ENCODE results near the gene NUDT22. TPM values are rescaled to one million over a fixed set of nuclear protein-coding genes. Genes with fewer than 3 reads are reported as not detected.
A peak's percentile ranks its signal among the peaks of the same experiment; 100 is the strongest.

NUDT22 gene
- total RNA-seq, 1 donor from 2014 or later = 158 TPM

GRCh38 chr11:64224891-64225607 is 1.0 kb upstream of the NUDT22 start:
- H3K4me3 ChIP-seq = peak overlapping the region; percentile 61 to 77
- peak in 1 of 2 donors; percentile 63 for DNase-seq (ENCODE audit: low spot score in 2 of 2)
- peaks cover 7 to 32% of the 10 kb centered on the region in 2 donors for H3K4me1 ChIP-seq
- no peaks in the 10 kb centered on the region for H3K27me3 ChIP-seq
- H3K36me3 ChIP-seq = peaks cover 7 to 13% of the 10 kb centered on the region in 2 donors
- intact Hi-C loops (cut with DNase I) = loop anchor here (5.0 kb wide), 1 partner anchor 77 kb away; the partner anchor contains the start of gene CATSPERZ
- H3K9me3 ChIP-seq = no peaks in the 10 kb centered on the region
- peak overlapping the region; percentile 88 to 89 for H3K27ac ChIP-seq
- TF ChIP-seq CTCF (IDR thresholded peaks at IDR 0.05) = no peak

GRCh38 chr11:64226507-64227051 is 505 bp downstream of the NUDT22 start:
- Histone ChIP-seq H3K27me3 (no peaks in the 10 kb centered on the region), H3K9me3 (no peaks in the 10 kb centered on the region), H3K36me3 (no peaks in the 10 kb centered on the region), H3K4me3 (peak overlapping the region; percentile 61 to 77), H3K4me1 (peaks cover 7 to 35% of the 10 kb centered on the region in 2 donors), H3K27ac (peak overlapping the region; percentile 88 to 89)
- DNase-seq (ENCODE audit: low spot score in 2 of 2) = peak; percentile 44 to 80
- intact Hi-C loops (cut with DNase I) = loop anchor here (2.0 to 5.0 kb wide), 2 partner anchors 40 to 76 kb away; partner anchors contain the start of genes CATSPERZ and STIP1
- TF ChIP-seq CTCF (IDR thresholded peaks at IDR 0.05) = no peak

- peak overlapping the region; percentile 88 to 89 for H3K27ac ChIP-seq
- DNase-seq (ENCODE audit: low spot score in 2 of 2) = peak in 1 of 2 donors; percentile 62
- H3K9me3 ChIP-seq = no peaks in the 10 kb centered on the region
- H3K4me1 ChIP-seq = peaks cover 7 to 36% of the 10 kb centered on the region in 2 donors
- peak overlapping the region; percentile 61 to 77 for H3K4me3 ChIP-seq
- TF ChIP-seq CTCF (IDR thresholded peaks at IDR 0.05) = no peak
- intact Hi-C loops (cut with DNase I) = loop anchor here (2.0 to 5.0 kb wide), 2 partner anchors 41 to 75 kb away; partner anchors contain the start of genes CATSPERZ and STIP1
- no peaks in the 10 kb centered on the region for H3K27me3 ChIP-seq
- H3K36me3 ChIP-seq = no peaks in the 10 kb centered on the region
Observed at GRCh38 chr11:64227405-64227956, 1.4 kb downstream of the NUDT22 start.

- H3K36me3 ChIP-seq = no peaks in the 10 kb centered on the region
- H3K4me3 ChIP-seq = peak overlapping the region; percentile 62 to 72
- peak in 1 of 2 donors; percentile 64 for DNase-seq (ENCODE audit: low spot score in 2 of 2)
Observed at GRCh38 chr11:64229090-64229743, 3.1 kb downstream of the NUDT22 start.

More at GRCh38 chr11:64229090-64229743, 3.1 kb downstream of the NUDT22 start:
- H3K27me3 ChIP-seq = no peaks in the 10 kb centered on the region
- H3K27ac ChIP-seq = peak overlapping the region; percentile 90 to 91
- H3K4me1 ChIP-seq = peaks cover 7 to 43% of the 10 kb centered on the region in 2 donors
- TF ChIP-seq CTCF (IDR thresholded peaks at IDR 0.05) = no peak
- intact Hi-C loops (cut with DNase I) = loop anchor here (5.0 kb wide), 1 partner anchor 73 kb away; the partner anchor contains the start of gene CATSPERZ
- H3K9me3 ChIP-seq = no peaks in the 10 kb centered on the region

All from ascending aorta (tissue), 2 donors.